ENCODE measurements around the gene BRI3BP.

DNA sequence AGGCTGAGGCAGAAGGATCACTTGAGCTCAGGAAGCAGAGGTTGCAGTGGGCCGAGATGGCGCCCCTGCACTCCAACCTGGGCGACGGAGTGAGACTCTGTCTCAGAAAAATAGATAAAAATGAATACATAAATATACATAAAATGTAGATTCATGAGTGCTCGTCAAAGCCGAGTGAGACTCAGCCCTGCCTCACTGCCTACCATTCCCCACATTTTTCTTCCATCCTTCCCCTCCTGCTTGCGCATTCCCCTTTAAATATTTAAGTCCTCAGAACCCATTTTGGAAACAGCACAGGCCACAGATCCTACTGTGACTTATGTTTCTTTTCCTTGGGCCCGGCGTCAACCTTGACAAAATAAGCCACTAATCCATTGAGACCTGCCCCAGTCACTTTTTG lies 39.8 kb downstream of the BRI3BP start:
- TF ChIP-seq POLR2A (IDR thresholded peaks at IDR 0.05) = no peak
- TF ChIP-seq CTCF (IDR thresholded peaks at IDR 0.05) = no peak

All from lower leg skin (tissue), 3 donors.